GM18519 (cell line): Measurements from ENCODE around the gene RHEX.
"Not testable (repeated sequence)": the region's sequence is repeated elsewhere in the genome, so short reads cannot be mapped to it uniquely, and the experiment has no call there.

ENCODE experiments used
- ATAC-seq: cut with Tn5 transposase; IDR thresholded peaks from one replicate; pipeline ENCODE4 v1.9.1; 2021; ENCODE audit warnings: mild to moderate bottlenecking, moderate library complexity; ENCODE audit not compliant: unreplicated experiment, low FRiP score

The RHEX gene, protein sequence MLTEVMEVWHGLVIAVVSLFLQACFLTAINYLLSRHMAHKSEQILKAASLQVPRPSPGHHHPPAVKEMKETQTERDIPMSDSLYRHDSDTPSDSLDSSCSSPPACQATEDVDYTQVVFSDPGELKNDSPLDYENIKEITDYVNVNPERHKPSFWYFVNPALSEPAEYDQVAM

DNA sequence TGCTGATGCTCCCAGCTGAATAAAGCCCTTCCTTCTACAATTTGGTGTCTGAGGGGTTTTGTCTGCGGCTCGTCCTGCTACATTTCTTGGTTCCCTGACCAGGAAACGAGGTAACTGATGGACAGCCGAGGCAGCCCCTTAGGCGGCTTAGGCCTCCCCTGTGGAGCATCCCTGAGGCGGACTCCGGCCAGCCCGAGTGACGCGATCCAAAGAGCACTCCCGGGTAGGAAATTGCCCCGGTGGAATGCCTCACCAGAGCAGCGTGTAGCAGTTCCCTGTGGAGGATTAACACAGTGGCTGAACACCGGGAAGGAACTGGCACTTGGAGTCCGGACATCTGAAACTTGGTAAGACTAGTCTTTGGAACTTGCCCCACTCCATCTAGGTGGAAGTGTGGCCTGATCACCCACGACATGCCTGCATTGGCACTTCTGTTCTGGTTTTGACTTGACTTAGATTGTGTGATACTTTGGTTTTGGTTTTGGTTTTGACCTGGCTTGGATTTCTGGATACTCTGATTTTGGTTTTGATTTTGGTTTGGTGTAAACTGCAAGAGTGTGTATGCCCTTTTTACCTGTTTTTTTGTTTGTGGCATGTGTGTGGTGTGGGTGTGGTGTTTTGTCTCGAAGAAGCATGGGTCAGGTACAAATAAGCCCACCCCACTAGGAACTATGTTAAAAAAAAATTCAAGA, at the start of gene RHEX:
Gene RHEX, plus strand, starts transcription at position 255 of the 692 bp plus-strand sequence. CDS start 44,656 bp downstream, outside the sequence.
- ATAC-seq = not testable (repeated sequence)

DNA sequence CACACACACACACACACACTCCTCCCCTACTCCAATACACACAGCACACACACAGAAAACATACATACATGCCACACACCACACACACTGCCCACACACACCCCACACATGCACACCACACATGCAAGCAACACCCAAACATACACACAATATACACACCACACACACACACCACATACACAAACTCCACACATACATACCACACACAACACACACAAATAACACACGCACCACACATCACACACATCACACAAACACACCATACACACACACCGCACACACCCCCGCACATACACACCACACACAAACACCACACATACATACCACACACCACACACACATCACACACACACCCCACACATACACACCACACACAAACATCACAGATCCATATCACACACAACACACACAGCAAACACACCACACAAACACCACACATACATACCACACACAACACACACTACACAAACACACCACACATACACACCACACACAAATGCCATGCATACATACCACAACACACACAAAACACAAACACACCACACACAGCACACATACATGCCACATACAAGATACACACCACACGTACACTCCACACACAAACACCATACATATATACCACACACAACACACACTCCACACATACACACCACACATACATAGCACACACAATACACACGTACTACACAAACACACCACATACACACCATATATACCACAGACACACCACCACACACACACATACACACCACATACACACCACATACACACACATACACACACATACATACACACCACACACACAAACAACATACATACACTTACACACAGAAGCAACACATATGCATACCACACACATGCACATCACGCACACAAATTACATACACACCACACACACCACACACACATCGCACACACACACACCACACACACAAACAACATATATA, 48.8 kb upstream of the RHEX start:
- no peak for ATAC-seq

DNA sequence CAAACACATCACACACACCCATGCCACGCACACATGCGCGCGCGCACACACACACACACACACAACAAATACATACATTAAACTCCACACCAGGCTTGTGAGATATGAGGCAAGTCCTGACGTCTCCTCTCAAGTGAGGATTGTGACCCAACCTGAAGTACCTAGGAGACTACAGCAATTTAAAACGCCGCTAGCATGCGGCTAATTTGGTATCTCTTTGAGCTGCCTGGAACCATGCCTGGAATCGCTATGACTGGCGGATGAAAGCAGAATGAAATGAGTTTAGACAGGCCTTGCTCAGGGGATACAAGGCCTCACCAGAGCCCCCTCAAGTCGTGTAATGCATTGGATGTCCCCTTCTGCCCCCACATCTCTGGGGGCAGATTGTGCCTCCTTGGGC, 48.1 kb upstream of the RHEX start:
- ATAC-seq = no peak

GRCh38 chr1:206005234-206005633, 47.7 kb upstream of the RHEX start:
- no peak for ATAC-seq

- no peak for ATAC-seq
Measured at GRCh38 chr1:206005778-206006180, 47.2 kb upstream of the RHEX start.

- no peak for ATAC-seq
Measured at GRCh38 chr1:206006946-206007345, 46.0 kb upstream of the RHEX start.

DNA sequence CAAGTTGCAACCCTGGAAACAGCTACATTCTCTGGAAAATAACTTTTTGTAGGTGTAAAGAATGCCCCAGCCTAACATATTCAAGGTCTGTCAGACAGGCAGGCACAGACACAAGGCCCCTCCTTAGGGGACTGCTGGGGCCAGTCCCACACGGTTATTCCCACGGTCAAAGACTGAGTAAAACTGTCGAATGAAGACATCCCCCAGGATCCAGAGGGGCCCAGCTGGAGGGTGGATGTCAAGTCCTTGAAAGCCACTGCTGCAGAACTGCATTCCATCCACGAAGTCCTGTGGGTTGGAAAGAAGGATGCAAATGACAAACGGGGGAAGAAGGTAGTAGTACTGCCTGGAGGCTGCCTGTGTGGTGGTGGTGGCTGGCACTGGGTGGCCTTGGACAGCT, 42.9 kb upstream of the RHEX start:
- no peak for ATAC-seq

DNA sequence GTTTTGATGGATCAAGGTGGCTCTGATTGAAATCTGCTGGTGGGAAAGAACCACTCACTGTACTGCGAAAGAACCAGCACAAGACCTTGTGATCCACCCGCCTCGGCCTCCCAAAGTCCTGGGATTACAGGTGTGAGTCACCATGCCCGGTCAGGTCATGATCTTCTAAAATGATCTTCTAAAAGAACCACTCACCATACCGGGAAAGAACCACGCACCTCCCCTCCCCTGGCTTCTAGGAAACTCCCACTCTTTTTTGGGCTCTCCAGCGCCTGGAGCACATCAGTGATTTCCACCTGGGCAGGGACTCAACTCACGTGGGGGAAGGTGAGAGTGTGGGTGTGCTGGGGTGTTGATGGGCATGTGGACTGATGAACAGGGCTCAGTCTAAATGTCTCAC, 41.9 kb upstream of the RHEX start:
- no peak for ATAC-seq

GRCh38 chr1:206012086-206012859, 40.7 kb upstream of the RHEX start:
- ATAC-seq = no peak

- no peak for ATAC-seq
Measured at GRCh38 chr1:206013026-206013795, 39.8 kb upstream of the RHEX start.

DNA sequence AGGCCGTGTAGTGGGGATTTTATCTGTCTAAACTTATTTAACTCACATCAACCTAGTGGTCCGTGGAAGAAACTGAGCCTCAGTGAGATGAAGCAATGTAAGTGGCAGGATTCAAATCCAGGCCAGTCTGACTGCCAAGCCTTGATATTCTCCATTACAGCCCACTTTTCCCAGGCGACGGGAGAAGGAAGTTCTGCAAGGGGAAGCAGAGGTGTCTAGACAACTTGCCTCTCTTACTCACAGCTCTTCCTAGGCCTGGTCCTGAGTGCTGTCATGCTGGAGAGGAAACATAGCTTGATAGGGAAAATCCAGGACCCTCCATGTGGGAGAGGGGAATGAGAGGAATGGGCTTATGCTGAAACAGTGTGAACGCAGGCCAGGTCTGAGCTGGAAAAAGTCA, 38.4 kb upstream of the RHEX start:
- ATAC-seq = no peak

GRCh38 chr1:206015071-206015470, 37.9 kb upstream of the RHEX start:
- no peak for ATAC-seq

- no peak for ATAC-seq
Measured at GRCh38 chr1:206020393-206021007, 32.5 kb upstream of the RHEX start.

- no peak for ATAC-seq
Measured at GRCh38 chr1:206021008-206021625, 31.9 kb upstream of the RHEX start.

DNA sequence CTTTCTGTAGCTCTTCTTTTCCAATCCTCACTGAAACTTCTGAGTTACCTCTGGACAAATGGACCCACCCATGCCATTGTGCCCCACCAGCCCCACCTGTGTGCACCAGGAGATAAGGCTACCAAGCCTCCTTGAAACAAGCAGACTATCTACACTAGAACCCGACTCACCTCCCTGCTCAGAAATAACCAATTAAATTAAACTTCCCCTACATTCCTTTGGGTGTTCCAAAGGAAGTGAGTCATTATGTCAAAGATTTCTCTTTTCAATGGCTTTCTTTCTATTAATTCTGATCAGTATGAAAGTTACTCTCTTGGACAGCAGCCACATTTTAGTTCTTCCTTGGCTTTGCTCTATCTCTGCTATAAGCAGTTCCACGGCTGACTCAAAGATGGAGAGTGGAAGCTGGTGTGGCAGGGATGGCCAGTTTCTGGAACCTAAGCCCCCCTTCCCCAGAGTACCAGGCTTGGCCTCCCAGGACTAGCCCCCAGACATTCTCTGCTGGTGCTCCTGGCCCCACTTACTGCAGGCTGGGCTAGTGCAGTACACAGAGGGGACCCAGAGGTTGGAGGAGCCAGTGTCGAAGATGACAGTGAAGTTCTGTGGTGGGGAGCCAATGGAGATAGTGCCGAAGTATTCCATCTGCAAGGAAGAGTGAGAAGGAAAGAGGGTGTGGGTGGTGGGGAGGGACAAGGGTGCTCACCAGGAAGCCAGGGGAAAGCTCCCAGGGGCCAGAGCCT, 31.2 kb upstream of the RHEX start:
- no peak for ATAC-seq

DNA sequence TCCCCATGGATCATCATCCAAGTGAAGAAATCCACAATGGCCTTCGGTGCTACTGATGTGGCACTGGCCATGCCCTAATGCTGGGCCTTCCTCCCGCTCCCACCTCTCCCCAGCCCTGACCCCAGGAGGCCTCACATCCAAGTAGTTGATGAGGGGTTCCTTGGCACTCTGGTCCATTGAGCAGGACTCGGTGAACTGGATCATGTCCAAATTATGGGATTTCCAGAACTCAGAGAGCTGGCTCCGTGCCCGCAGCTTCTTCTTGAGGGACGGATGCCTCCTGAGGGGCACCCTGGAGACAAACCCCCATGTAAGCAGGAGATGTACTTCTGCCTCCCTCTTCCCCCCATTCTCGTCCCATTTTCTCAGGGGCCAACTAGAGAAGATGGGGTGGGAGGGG, 30.2 kb upstream of the RHEX start:
- no peak for ATAC-seq

- no peak for ATAC-seq
Measured at GRCh38 chr1:206023695-206024094, 29.3 kb upstream of the RHEX start, which contains the start of gene CTSE. CTSE (minus strand) TSS chr1:206023895; CDS start chr1:206023791, 104 bp downstream.

DNA sequence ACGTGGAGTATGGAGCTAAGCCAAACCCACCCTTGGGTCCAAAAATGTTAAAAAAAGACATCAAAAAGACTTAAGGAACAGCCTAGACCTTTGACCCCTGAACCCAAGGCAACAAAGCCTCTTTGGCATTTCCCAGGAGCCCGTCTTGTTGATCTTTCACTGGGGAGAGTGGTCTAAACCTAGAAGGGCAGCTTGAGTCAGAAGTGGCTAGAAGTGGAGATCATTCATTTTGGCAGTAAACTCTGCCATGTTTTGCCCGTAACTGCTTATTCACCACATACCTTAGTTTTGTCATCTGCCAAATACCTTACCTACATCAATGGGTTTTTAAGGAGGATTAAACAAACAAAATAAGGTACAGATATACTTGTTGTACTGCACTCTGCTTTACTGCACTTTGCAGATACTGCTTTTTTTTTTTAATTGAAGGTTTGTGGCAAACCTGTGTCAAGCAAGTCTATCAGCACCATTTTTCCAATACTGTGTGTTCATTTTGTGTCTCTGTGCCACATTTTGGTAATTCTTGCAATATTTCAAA, 27.6 kb upstream of the RHEX start:
- ATAC-seq = no peak
